Measurements from ENCODE around the gene SLC5A10.
"Not testable (repeated sequence)": the region's sequence is repeated elsewhere in the genome, so short reads cannot be mapped to it uniquely, and the experiment has no call there.

SLC5A10 gene

GRCh38 chr17:19005137-19005773, 53.3 kb downstream of the SLC5A10 start:
- no peak for DNase-seq

- DNase-seq, result no peak
Observed at GRCh38 chr17:19005789-19006430, 53.9 kb downstream of the SLC5A10 start.

- no peak for DNase-seq
Observed at GRCh38 chr17:19006698-19007097, 54.7 kb downstream of the SLC5A10 start.

GRCh38 chr17:19009970-19010369, 58.0 kb downstream of the SLC5A10 start:
- DNase-seq, result no peak

- no peak for DNase-seq
Observed at GRCh38 chr17:19010729-19011505, 59.0 kb downstream of the SLC5A10 start.

- no peak for DNase-seq
Observed at GRCh38 chr17:19011581-19011980, 59.6 kb downstream of the SLC5A10 start.

- no peak for DNase-seq
Observed at GRCh38 chr17:19012171-19013080, 60.5 kb downstream of the SLC5A10 start.

GRCh38 chr17:19013226-19013625, 61.3 kb downstream of the SLC5A10 start:
- DNase-seq, result no peak

- DNase-seq, result no peak
Observed at GRCh38 chr17:19013806-19014627, 62.1 kb downstream of the SLC5A10 start.

- DNase-seq, result no peak
Observed at GRCh38 chr17:19014628-19015215, 62.8 kb downstream of the SLC5A10 start.

- DNase-seq, result no peak
Observed at GRCh38 chr17:19015428-19015827, 63.5 kb downstream of the SLC5A10 start.

- no peak for DNase-seq
Observed at GRCh38 chr17:19016297-19016696, 64.3 kb downstream of the SLC5A10 start.

- DNase-seq, result no peak
Observed at GRCh38 chr17:19016881-19017280, 64.9 kb downstream of the SLC5A10 start.

GRCh38 chr17:19017401-19017800, 65.4 kb downstream of the SLC5A10 start:
- DNase-seq, result no peak

- no peak for DNase-seq
Observed at GRCh38 chr17:19017804-19018599, 66.0 kb downstream of the SLC5A10 start.

- DNase-seq, result no peak
Observed at GRCh38 chr17:19018600-19018950, 66.6 kb downstream of the SLC5A10 start.

- no peak for DNase-seq
Observed at GRCh38 chr17:19019041-19019941, 67.3 kb downstream of the SLC5A10 start.

GRCh38 chr17:19020016-19020415, 68.1 kb downstream of the SLC5A10 start:
- no peak for DNase-seq

- not testable (repeated sequence) for DNase-seq
Observed at GRCh38 chr17:19021011-19021621, 69.2 kb downstream of the SLC5A10 start.

Measured in CD4-positive, alpha-beta T cell treated with Interleukin-6 for 4 hours (primary cell).